Ishikawa (cell line): ENCODE data around the gene ADAM33.

Source experiments
- CEBPB ChIP-seq: IDR thresholded peaks from 2 replicates; pipeline ENCODE4 v1.6.1; 2012
- CREB1 ChIP-seq: IDR thresholded peaks from 2 replicates; pipeline ENCODE4 v1.6.1; 2012; ENCODE audit warnings: low read depth
- EGR1 ChIP-seq: IDR thresholded peaks from 2 replicates; pipeline ENCODE4 v1.6.1; 2012
- EP300 ChIP-seq: IDR thresholded peaks from 2 replicates; pipeline ENCODE4 v1.6.1; 2012; ENCODE audit warnings: borderline replicate concordance
- FOXM1 ChIP-seq: IDR thresholded peaks from 2 replicates; pipeline ENCODE4 v1.6.1; 2012; ENCODE audit warnings: low read depth, borderline replicate concordance
- MAX ChIP-seq: IDR thresholded peaks from 2 replicates; pipeline ENCODE4 v1.6.1; 2012
- NFIC ChIP-seq: IDR thresholded peaks from 2 replicates; pipeline ENCODE4 v1.6.1; 2012
- RAD21 ChIP-seq: IDR thresholded peaks from 2 replicates; pipeline ENCODE4 v1.6.1; 2012; ENCODE audit warnings: low read depth
- TAF1 ChIP-seq: IDR thresholded peaks from 2 replicates; pipeline ENCODE4 v1.6.1; 2012; ENCODE audit warnings: low read depth, mild to moderate bottlenecking
- TCF12 ChIP-seq: IDR thresholded peaks from 2 replicates; pipeline ENCODE4 v1.6.1; 2012; ENCODE audit warnings: low read depth
- TEAD4 ChIP-seq: IDR thresholded peaks from 2 replicates; pipeline ENCODE4 v1.6.1; 2012
- USF1 ChIP-seq: IDR thresholded peaks from 2 replicates; pipeline ENCODE4 v1.6.1; 2012
- YY1 ChIP-seq: IDR thresholded peaks from 2 replicates; pipeline ENCODE4 v1.6.1; 2012; ENCODE audit warnings: low read depth
- ZBTB7A ChIP-seq: IDR thresholded peaks from 2 replicates; pipeline ENCODE4 v1.6.1; 2012; ENCODE audit warnings: low read depth
- TF ChIP-seq, protein P1 (sequence below): IDR thresholded peaks from 2 replicates; pipeline ENCODE4 v1.6.1; 2012; ENCODE audit warnings: low read depth, mild to moderate bottlenecking

ADAM33 gene

DNA sequence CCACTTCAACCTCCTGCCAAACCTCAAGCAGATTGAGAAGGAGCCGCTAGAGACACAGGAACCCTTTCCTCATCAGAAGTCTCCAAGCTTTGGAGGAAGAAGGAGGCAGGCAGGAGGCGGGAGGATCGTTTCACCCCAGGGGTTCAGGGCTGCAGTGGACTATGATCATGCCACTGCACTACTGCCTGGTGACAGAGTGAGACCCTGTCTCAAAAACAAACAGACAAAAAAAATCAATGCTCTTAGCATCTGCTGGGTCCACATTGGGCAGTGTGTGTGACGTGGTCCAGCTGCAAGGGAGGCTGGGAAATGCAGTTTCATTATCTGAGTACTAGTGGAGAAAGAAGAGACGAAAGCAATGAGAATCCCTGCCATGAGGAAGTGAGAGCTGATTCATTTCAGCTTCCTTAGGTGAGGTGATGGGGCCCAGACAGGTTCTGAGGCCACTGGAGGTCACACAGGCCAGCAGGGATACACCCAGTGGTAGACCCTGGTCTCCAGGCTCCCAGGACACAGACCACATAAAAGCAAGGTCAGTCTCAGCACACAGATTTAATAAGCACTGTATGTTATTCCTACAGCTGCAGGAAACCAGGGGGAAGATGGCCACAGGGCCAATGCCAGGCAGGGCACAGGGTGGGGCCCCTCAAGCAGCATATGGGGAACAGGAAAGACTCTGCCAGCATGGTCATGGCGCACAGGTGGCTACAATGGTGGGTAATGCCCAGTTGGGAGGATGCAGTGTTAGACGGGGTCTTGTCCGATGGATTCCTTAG is 22.9 kb downstream of the ADAM33 start:
- no peak for TF ChIP-seq TAF1
- TF ChIP-seq CEBPB: no peak
- TF ChIP-seq TEAD4: no peak

GRCh38 chr20:3658019-3658715 is 23.6 kb downstream of the ADAM33 start:
- TF ChIP-seq YY1 (no peak), FOXM1 (no peak), TEAD4 (no peak), ZBTB7A (no peak), EP300 (no peak), RAD21 (no peak), CEBPB (no peak), NFIC (no peak), CREB1 (no peak), USF1 (no peak), EGR1 (no peak), MAX (no peak), TCF12 (no peak), TAF1 (no peak)
- TF ChIP-seq, protein P1, sequence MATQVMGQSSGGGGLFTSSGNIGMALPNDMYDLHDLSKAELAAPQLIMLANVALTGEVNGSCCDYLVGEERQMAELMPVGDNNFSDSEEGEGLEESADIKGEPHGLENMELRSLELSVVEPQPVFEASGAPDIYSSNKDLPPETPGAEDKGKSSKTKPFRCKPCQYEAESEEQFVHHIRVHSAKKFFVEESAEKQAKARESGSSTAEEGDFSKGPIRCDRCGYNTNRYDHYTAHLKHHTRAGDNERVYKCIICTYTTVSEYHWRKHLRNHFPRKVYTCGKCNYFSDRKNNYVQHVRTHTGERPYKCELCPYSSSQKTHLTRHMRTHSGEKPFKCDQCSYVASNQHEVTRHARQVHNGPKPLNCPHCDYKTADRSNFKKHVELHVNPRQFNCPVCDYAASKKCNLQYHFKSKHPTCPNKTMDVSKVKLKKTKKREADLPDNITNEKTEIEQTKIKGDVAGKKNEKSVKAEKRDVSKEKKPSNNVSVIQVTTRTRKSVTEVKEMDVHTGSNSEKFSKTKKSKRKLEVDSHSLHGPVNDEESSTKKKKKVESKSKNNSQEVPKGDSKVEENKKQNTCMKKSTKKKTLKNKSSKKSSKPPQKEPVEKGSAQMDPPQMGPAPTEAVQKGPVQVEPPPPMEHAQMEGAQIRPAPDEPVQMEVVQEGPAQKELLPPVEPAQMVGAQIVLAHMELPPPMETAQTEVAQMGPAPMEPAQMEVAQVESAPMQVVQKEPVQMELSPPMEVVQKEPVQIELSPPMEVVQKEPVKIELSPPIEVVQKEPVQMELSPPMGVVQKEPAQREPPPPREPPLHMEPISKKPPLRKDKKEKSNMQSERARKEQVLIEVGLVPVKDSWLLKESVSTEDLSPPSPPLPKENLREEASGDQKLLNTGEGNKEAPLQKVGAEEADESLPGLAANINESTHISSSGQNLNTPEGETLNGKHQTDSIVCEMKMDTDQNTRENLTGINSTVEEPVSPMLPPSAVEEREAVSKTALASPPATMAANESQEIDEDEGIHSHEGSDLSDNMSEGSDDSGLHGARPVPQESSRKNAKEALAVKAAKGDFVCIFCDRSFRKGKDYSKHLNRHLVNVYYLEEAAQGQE: no peak

- TF ChIP-seq, protein P1: no peak
- TF ChIP-seq YY1 (no peak), USF1 (no peak), MAX (no peak), TCF12 (no peak), EGR1 (no peak), FOXM1 (no peak), TEAD4 (no peak)
Measured at GRCh38 chr20:3655131-3655405, 26.7 kb downstream of the ADAM33 start.

DNA sequence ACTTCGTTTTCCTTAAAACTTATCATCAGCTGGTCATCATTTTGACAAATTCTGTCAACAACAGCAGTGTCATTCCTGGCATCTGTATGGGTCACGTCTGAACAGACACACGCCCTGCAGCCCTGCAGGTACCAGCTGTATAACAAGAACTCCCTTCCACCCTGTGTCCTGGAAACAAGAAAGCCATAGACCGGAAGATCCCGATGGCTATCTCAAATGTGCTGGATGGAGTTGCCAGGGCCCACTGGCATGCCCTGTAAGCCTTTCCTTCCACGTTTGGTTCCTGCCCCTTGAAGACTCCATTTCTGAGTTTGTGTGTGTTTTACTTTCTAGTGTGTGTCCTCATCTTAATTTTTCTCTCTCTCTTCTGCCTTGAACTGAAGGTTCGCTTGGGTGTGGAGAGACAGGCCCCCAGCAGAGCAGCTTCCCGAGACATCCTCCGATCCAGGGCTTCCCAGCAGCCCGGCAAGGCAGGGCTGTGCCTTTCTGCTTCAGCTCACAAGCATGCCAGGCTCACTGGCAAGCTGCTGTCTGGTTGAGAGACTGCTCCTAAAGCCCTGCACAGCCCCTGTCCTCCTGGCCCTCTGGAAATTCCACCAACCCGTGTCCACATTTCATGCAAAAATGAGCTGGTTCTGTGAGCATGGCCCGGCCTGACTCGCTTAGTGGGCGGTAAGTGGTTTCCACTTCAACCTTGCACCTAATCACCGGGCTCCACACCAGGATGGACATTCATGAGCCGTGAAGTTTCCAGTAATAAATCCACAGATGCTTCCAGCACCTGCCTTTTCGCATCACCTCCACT is 27.3 kb downstream of the ADAM33 start:
- TF ChIP-seq EGR1: no peak
- TF ChIP-seq TCF12: no peak
- no peak for TF ChIP-seq USF1
- TF ChIP-seq ZBTB7A: no peak
- TF ChIP-seq, protein P1: no peak
- TF ChIP-seq FOXM1: no peak
- TF ChIP-seq NFIC: no peak
- TF ChIP-seq CREB1: no peak
- TF ChIP-seq YY1: no peak
- TF ChIP-seq MAX: no peak
- no peak for TF ChIP-seq TEAD4
- TF ChIP-seq TAF1: no peak
- no peak for TF ChIP-seq CEBPB
- TF ChIP-seq EP300: no peak
- no peak for TF ChIP-seq RAD21
